ENCODE data around the gene MET.
"Not testable (repeated sequence)": the region's sequence is repeated elsewhere in the genome, so short reads cannot be mapped to it uniquely, and the experiment has no call there.

The MET gene

DNA sequence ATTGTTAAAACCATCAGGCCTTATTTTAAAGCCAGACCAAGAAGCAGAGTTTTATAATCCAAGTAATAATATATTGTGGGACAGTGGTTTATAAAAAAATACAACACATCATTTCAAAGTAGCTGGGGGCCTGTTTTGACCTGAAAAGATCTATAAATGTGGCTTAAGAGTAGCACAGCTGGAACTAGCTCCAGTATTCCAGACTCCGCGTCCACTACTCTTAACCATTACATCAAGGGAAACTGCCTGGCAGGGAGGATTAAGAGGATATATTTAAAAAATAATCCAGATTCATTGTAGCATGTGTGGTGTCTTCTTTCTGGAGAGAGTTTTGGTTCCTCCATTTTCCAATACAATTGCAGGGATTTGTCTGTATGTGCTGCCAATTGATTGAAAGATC, 67.3 kb downstream of the MET start:
- no peak overlapping the region for H3K4me3 ChIP-seq (ENCODE audit: low read depth, low read length)
- no peak for DNase-seq (ENCODE audit: low read depth)

DNA sequence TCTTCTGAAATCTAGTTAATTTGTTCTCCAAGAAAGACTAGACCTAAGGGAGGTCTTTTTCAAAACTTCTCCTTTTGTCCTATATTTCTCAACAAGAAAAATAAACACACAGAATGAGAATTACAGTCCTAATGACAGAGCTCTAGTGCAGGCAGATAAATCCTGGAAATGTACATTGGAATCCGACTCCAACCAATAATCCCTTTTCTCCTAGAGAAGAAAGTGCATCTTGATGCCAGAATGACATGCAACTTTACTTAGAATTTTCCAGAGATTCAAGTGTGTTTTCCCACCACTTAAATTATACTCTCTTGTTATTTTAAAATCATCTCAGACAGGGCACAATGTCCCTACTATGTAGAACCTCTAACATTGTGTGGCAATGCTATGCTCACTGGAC, 68.2 kb downstream of the MET start:
- DNase-seq (ENCODE audit: low read depth), result no peak
- no peak overlapping the region for H3K4me3 ChIP-seq (ENCODE audit: low read depth, low read length)

DNA sequence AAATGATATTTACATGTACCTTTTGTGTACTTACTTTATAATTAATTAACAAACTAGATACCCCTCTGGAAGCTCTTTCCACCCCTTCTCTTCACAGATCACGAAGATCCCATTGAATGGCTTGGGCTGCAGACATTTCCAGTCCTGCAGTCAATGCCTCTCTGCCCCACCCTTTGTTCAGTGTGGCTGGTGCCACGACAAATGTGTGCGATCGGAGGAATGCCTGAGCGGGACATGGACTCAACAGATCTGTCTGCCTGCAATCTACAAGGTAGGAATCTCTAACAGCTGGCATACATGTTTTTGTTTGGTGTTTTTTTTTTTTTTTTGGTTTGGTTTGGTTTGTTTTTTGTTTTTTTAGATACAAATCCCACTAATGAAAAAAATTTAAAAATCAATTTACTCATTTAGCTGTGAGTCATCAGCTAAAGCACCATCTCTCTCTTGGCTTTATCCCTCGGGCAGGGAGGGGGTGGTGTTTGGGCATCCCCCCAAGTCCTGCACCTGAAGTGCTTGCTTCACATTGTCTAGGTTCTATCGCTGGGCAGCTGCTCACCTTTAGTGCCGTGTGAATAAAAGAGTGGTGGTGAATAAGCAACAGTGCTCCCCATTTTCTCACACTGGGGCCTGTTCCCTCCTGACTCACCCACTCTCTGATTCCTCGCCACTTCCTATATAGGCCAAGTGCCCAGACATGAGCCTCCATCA, 68.9 kb downstream of the MET start:
- DNase-seq (ENCODE audit: low read depth), result no peak

DNA sequence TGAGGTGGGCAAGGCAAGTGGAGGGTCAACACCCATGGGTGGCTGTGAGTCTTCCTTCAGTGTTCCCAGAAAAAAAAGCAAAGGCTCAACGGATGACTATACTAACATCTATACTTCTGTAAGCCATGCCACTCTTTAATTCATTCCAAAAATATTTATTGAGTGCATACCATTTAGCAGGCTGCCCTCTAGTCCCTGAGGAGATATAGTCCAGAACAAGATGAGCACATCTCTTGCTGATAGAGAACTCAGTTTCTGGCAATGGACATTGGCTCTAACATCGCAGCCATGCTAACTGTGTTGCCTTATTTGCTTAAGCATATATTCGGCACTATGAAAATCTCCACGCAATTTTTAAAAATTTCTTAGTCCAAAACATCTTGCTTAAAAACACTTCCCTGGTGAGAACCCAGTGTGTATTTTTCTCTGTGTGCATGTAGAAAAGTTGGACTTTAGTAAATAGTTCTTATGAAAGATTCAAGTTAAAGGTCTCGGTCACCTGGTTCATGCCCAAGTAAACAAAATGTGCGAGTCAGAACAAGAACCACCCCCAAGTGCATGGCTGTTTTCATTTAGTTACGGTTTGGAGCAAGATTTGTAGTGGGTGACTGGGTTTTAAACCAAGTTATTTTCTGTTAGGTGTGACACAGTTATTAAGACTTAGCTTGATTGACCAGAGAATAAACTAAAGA, 69.8 kb downstream of the MET start:
- DNase-seq (ENCODE audit: low read depth), result no peak
- H3K4me3 ChIP-seq (ENCODE audit: low read depth, low read length), result no peak overlapping the region

More for the DNA sequence above, 68.9 kb downstream of the MET start:
- H3K4me3 ChIP-seq (ENCODE audit: low read depth, low read length), result no peak overlapping the region

DNA sequence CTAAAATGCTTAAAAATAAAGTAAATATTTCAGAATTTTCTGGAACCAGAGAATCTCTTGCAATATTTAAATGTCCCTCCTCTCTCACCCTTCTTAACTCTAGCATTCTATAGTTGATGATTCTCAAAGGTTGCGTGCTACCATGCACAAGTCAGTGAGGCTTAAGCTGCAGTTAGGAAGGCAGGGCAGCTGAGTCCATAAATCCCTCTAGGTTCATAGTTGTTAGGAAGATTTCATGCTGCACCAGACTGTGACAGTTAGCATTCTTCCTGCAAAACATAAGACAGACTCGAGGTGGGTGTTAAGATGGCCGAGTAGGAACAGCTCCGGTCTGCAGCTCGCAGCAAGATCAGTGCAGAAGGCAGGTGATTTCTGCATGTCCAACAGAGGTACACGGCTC, 70.6 kb downstream of the MET start:
- H3K4me3 ChIP-seq (ENCODE audit: low read depth, low read length), result no peak overlapping the region
- DNase-seq (ENCODE audit: low read depth), result no peak

DNA sequence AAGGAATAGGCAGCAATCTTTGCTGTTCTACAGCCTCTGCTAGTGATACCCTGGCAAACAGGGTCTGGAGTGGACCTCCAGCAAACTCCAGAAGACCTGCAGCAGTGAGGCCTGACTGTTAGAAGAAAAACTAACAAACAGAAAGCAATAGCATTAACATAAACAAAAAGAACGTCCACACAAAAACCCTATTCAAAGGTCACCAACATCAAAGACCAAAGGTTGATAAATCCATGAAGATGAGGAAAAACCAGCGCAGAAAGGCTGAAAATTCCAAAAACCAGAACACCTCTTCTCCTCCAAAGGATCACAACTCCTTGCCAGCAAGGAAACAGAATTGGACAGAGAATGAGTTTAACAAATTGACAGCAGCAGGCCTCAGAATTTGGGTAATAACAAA, 71.8 kb downstream of the MET start:
- H3K4me3 ChIP-seq (ENCODE audit: low read depth, low read length); DNase-seq (ENCODE audit: low read depth): not testable (repeated sequence)

DNA sequence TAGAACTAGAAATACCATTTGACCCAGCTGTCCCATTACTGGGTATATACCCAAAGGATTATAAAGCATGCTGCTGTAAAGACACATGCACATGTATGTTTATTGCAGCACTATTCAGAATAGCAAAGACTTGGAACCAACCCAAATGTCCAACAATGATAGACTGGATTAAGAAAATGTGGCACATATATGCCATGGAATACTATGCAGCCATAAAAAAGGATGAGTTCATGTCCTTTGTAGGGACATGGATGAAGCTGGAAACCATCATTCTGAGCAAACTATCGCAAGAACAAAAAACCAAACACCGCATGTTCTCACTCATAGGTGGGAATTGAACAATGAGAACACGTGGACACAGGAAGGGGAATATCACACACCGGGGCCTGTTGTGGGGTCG, 74.4 kb downstream of the MET start:
- DNase-seq (ENCODE audit: low read depth); H3K4me3 ChIP-seq (ENCODE audit: low read depth, low read length): not testable (repeated sequence)

DNA sequence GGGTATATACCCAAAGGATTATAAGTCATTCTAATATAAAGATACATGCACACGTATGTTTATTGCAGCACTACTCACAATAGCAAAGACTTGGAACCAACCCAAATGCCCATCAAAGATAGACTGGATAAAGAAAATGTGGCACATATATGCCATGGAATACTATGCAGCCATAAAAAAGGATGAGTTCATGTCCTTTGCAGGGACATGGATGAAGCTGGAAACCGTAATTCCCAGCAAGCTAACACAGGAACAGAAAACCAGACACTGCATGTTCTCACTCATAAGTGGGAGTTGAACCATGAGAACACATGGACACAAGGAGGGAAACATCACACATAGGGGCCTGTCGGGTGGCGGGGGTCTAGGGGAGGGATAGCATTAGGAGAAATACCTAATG, 79.1 kb downstream of the MET start:
- not testable (repeated sequence) for H3K4me3 ChIP-seq (ENCODE audit: low read depth, low read length); DNase-seq (ENCODE audit: low read depth)

DNA sequence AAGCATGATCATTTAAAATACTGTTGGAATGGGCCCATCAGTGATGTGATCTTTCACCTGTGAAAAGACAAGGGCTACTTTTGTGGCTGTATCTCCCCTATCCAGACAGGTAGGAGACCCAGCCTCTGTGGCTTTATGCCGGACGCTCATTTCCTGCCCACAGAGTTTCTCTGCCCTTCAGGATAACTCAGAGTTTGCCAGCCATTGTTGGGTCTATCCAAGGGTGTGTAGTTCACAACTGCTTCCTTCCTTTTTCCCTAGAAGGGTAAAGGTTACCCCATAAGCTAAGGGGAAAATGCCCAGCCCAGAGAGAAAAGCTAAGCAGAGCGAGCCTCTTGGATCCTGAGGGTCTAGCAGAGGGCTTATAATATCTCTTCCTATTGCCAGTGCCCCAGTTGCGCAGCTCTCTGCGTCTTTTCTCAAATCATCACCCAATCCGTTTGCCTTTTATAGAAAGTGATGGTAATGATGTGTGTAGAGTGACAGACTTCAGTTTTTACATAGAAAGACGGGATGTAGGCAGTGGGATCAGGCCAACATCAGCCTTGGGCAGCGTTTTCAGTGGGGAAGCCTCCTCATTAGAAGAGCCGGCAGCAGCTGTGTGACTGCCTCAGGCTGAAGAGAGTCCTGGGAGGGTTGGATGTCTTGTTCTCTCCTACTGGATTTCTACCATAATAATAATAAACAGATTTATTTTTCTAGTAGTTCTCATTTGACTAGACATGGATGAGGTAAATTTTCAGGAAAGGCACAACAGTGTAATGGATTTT, 80.5 kb downstream of the MET start:
- no peak for DNase-seq (ENCODE audit: low read depth)
- no peak overlapping the region for H3K4me3 ChIP-seq (ENCODE audit: low read depth, low read length)

DNA sequence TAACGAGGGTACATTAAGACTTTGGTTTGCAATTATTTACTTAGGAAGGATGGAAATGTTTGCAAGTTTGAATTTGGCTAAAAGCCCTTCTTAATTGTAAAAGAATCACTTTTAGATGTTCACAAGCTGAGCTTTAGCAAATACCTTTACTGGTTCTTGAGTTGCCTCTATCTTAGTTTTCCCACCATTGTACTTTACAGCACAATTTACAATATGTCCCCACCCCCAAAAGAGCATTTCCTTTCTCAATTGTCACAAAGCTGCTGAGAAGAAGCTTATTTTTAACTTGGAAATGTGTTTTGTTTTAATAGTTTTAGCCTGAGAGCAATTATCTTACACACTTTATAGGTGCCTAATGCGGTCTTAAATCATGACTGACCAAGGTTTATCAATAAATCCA, 81.1 kb downstream of the MET start:
- no peak overlapping the region for H3K4me3 ChIP-seq (ENCODE audit: low read depth, low read length)
- DNase-seq (ENCODE audit: low read depth), result no peak

DNA sequence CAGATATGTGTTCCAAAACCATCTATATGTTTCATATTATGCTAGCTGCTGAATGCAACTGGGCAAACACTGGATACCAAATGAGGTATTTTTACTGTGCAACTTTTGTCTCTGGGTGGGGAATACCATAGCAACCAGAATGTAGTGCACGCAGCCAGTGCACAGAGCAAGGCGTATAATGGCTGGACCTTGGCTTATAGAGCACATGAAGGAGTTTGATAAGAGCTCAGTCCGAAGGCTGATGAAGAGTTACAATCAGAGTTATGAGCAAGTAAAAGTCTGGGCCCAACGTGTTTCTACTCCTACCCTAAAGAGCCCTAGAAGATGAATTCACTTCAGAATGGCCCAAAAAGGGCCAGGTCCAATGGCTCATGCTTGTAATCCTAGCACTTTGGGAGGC, 82.2 kb downstream of the MET start:
- H3K4me3 ChIP-seq (ENCODE audit: low read depth, low read length), result no peak overlapping the region

DNA sequence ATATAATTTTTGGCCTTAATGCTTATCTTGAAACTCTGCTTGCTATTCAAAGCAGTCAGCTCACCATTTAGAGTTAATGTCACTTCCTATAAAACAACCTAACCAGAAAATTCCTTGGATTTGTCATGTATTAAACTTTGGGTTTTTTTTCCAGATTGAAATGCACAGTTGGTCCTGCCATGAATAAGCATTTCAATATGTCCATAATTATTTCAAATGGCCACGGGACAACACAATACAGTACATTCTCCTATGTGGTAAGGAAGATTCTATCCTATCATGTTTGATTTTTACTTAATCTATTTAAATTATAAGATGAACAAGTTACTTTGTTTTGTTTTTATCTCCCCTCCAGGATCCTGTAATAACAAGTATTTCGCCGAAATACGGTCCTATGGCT, 85.3 kb downstream of the MET start:
- DNase-seq (ENCODE audit: low read depth), result no peak
- no peak overlapping the region for H3K4me3 ChIP-seq (ENCODE audit: low read depth, low read length)

More for the DNA sequence above, 82.2 kb downstream of the MET start:
- no peak for DNase-seq (ENCODE audit: low read depth)

DNA sequence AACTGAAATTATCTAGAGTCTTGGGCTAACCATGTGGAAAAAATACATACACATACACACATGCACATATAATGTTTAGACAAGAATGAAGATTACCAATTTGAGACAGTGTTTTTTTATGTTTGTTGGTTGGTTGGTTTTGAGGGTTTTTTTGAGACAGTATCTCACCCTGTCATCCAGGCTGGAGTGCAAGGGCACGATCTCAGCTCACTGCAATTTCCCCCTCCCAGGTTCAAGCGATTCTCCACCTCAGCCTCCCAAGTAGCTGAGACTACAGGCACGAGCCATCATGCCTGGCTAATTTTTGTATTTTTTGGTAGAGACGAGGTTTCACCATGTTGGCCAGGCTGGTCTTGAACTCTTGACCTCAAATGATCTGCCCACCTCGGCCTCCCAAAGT, 87.6 kb downstream of the MET start:
- not testable (repeated sequence) for H3K4me3 ChIP-seq (ENCODE audit: low read depth, low read length); DNase-seq (ENCODE audit: low read depth)

DNA sequence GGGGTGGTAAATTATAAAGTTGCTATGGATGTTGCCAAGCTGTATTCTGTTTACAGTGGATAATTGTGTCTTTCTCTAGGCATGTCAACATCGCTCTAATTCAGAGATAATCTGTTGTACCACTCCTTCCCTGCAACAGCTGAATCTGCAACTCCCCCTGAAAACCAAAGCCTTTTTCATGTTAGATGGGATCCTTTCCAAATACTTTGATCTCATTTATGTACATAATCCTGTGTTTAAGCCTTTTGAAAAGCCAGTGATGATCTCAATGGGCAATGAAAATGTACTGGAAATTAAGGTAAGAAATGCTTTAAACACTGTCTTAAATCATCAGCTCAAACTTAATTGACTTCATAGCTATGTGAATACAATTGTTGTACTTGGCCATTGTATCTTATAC, 91.0 kb downstream of the MET start:
- no peak overlapping the region for H3K4me3 ChIP-seq (ENCODE audit: low read depth, low read length)
- DNase-seq (ENCODE audit: low read depth), result no peak

DNA sequence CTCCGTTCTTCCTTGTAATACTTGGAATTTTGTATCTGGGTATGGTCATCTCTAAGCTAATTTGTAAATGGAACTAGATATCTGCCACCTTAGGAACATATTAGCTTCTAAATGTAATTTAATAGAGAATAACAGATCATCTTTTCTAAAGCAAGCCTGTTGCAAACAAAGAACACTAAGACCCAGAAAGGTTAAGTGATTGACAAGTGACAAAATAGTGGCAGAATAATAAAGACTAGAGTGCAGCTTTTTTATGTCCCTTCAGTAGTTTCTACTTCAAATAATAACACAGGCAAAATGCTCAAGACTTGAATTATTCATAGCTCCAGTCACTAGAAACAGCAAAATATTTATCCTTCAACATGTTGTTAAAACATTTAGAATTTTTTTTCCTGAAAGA, 91.7 kb downstream of the MET start:
- DNase-seq (ENCODE audit: low read depth), result no peak
- H3K4me3 ChIP-seq (ENCODE audit: low read depth, low read length), result no peak overlapping the region

DNA sequence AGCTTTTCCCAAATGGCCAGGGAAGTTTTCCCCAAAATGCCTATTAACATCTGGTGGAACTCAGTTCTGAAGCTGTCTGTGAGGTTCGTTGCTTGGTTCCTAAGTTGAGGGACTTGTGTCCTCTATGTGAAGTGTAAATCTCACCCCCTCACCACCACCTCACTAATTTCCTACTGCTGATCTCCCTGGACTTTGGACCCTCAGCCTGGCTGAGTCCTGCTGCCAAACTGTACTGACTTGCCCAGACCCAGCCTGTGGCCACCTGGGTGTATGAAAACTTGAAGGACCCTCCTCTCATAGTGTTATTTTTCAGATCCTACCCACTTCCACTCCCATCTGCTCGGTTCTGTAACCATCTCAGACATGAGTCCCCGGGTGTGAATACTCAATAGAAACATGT, 94.9 kb downstream of the MET start:
- H3K4me3 ChIP-seq (ENCODE audit: low read depth, low read length), result no peak overlapping the region
- DNase-seq (ENCODE audit: low read depth), result no peak

DNA sequence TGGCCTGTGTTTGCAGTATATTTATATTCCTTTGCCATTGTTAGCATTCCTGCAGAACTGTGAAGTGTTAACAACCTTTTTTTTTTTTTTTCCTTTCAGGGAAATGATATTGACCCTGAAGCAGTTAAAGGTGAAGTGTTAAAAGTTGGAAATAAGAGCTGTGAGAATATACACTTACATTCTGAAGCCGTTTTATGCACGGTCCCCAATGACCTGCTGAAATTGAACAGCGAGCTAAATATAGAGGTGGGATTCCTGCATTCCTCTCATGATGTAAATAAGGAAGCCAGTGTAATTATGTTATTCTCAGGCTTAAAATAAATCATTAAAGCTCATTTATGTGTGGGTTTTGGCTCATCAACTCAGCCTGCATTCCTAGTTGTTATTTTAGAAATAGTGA, 97.5 kb downstream of the MET start:
- no peak for DNase-seq (ENCODE audit: low read depth)
- H3K4me3 ChIP-seq (ENCODE audit: low read depth, low read length), result no peak overlapping the region

DNA sequence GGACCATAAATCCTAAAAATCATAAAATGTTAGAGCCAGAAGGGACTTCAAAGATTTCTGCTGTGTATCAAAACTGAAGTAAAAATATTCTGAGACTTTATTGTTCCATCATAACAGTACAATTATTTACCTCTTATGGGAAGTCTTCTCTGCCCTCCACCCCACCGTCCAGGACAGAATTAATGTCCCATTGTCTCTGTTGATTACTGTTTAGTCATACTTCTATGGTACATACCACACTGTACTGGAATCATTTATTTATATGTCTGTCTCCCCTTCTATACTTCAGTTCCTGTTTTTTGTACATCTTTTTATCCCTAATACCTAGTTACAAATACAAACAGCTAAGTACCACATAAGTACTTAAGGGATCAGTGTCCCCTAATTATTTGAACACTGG, 98.9 kb downstream of the MET start:
- no peak for DNase-seq (ENCODE audit: low read depth)
- H3K4me3 ChIP-seq (ENCODE audit: low read depth, low read length), result no peak overlapping the region

DNA sequence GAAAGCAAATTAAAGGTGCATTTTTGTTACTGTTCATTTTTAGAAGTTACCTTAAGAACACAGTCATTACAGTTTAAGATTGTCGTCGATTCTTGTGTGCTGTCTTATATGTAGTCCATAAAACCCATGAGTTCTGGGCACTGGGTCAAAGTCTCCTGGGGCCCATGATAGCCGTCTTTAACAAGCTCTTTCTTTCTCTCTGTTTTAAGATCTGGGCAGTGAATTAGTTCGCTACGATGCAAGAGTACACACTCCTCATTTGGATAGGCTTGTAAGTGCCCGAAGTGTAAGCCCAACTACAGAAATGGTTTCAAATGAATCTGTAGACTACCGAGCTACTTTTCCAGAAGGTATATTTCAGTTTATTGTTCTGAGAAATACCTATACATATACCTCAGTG, 99.6 kb downstream of the MET start:
- no peak overlapping the region for H3K4me3 ChIP-seq (ENCODE audit: low read depth, low read length)
- DNase-seq (ENCODE audit: low read depth), result no peak

DNA sequence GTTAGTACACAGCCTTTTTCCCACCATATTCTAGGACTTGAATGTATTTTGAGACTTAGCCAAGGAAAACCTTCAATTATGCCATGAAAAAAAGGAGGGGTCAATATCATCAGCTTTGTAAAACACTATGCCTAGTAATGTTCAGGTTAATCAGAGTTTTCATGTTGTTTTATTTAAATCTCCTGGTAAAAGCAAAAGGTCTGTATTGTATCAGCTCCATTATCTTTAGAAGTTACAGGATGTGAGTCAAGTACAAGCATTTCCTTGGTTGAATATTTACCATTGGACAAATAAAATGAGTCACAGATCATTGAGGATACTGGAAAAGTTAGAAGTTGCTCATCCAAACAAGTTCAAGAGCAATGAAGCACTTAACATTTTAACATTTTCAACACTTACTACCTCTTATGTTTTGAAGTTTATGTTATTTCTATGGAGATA, 100.4 kb downstream of the MET start:
- DNase-seq (ENCODE audit: low read depth), result no peak
- no peak overlapping the region for H3K4me3 ChIP-seq (ENCODE audit: low read depth, low read length)

Data from skeletal muscle cell (primary cell).